Measurements from ENCODE around the gene SEMA3F.

GRCh38 chr3:50184242-50184978 lies 29.3 kb downstream of the SEMA3F start:
- TF ChIP-seq CTCF (IDR thresholded peaks at IDR 0.05 in 4 of 5, conservative IDR thresholded peaks at IDR 0.05 in 1 of 5) = no peak
- no peak for TF ChIP-seq POLR2A (IDR thresholded peaks at IDR 0.05)

Data from gastrocnemius medialis (tissue), 4 donors.